HepG2 (cell line): ENCODE measurements around the gene PPDPF. TPM values are rescaled to one million over a fixed set of nuclear protein-coding genes. Genes with fewer than 3 reads are reported as not detected.

Source experiments
- ATAC-seq: fragments of 200-7000 bp; cut with Tn5 transposase; 3 replicates; pipeline ENCODE4 v1.9.1; 2020; ENCODE audit warnings: mild to moderate bottlenecking, moderate library complexity
- BruUV-seq: library from RNA; stranded (reverse); fragments of 400-500 nt; replicated peaks from 2 replicates; lab custom pipeline; 2021; lab: Mats Ljungman, UMichigan
- CTCF ChIA-PET: fragments of 300-600 bp; formaldehyde crosslinking; extraction: SDS; loops from one replicate; lab custom pipeline; 2021; ENCODE audit warnings: low total read pairs, inconsistent platforms, low intra/inter-chr PET ratio; lab: Yijun Ruan, JAX
- POLR2A ChIA-PET: fragments of 350-600 bp; sonication (Branson Sonifier 250); formaldehyde crosslinking; loops from one replicate; lab custom pipeline; 2020; ENCODE audit warnings: antibody characterized with exemption, inconsistent platforms; lab: Yijun Ruan, JAX
- DNase-seq: peaks from one replicate; pipeline ENCODE4 v3.0.0-alpha.2; 2015; ENCODE audit warnings: low spot score
- FAIRE-seq: peaks from 3 replicates; lab custom pipeline; 2011; peaks lifted over from hg19 to GRCh38; lab: Jason Lieb, UNC
- H2AFZ ChIP-seq: one replicate; pipeline ENCODE4 v1.6.1; 2011; ENCODE audit warnings: low read length, inconsistent platforms
- H3K27ac ChIP-seq: fragments of 300-600 bp; 3 replicates; pipeline ENCODE4 v1.8.0; 2011; ENCODE audit warnings: mixed run types, mild to moderate bottlenecking, mixed read lengths, low read length, inconsistent platforms; ENCODE audit not compliant: insufficient read depth; ENCODE audit errors: extremely low read length
- H3K27me3 ChIP-seq, 2 experiments: fragments of 200-600 bp in 1 of 2; 2 replicates in 1 of 2; 3 replicates in 1 of 2; pipeline versions ENCODE4 v1.6.0 to v1.8.0; 2011; ENCODE audit warnings: low read length in 2 of 2, mild to moderate bottlenecking in 2 of 2, moderate library complexity in 2 of 2, inconsistent platforms in 1 of 2; ENCODE audit not compliant: insufficient read depth in 2 of 2, control insufficient read depth in 1 of 2
- H3K36me3 ChIP-seq, 2 experiments: fragments of 200-600 bp in 1 of 2; replicated peaks in 1 of 2; 2 replicates in 1 of 2; 3 replicates in 1 of 2; pipeline versions ENCODE4 v1.5.1 to v1.8.0; 2011; ENCODE audit warnings: low read length in 2 of 2, inconsistent platforms in 1 of 2; ENCODE audit not compliant: insufficient read depth in 2 of 2, control insufficient read depth in 1 of 2
- H3K4me1 ChIP-seq: 2 replicates; pipeline ENCODE4 v1.5.1; 2012; ENCODE audit warnings: low read length, inconsistent platforms; ENCODE audit not compliant: insufficient read depth
- H3K4me2 ChIP-seq: 2 replicates; pipeline ENCODE4 v1.6.0; 2011; ENCODE audit warnings: low read depth, low read length, inconsistent platforms
- H3K4me3 ChIP-seq, 3 experiments: fragments of 200-600 bp in 1 of 3; sonication (generic), shearing (Covaris generic) in 1 of 3; replicated peaks in 1 of 3; 2 replicates each; pipeline ENCODE4 v1.5.1; 2011 to 2016; ENCODE audit warnings: low read length in 3 of 3, inconsistent platforms in 2 of 3, low read depth in 2 of 3, mild to moderate bottlenecking in 2 of 3, control low read depth in 1 of 3, mixed read lengths in 1 of 3; ENCODE audit not compliant: insufficient read depth in 1 of 3
- H3K79me2 ChIP-seq: one replicate; pipeline ENCODE4 v1.6.1; 2011; ENCODE audit warnings: low read length, inconsistent platforms; ENCODE audit not compliant: insufficient read depth
- H3K9ac ChIP-seq: 2 replicates; pipeline ENCODE4 v1.6.0; 2011; ENCODE audit warnings: mild to moderate bottlenecking, low read depth, low read length, inconsistent platforms; ENCODE audit not compliant: insufficient read depth
- H3K9me3 ChIP-seq: 2 replicates; pipeline ENCODE4 v1.5.1; 2012; ENCODE audit warnings: mild to moderate bottlenecking, low read length
- H4K20me1 ChIP-seq: 2 replicates; pipeline ENCODE4 v1.6.0; 2011; ENCODE audit warnings: inconsistent platforms, mild to moderate bottlenecking, low read length, moderate library complexity; ENCODE audit not compliant: insufficient read depth
- GABPB1 ChIP-seq: IDR thresholded peaks from 2 replicates; pipeline ENCODE4 v1.6.1; 2016; ENCODE audit warnings: mild to moderate bottlenecking, missing genetic modification reagents, moderate library complexity, missing compliant biosample characterization
- NFE2L1 ChIP-seq: sonication (generic); formaldehyde crosslinking; IDR thresholded peaks from 2 replicates; pipeline ENCODE4 v1.4.0; 2020; ENCODE audit warnings: missing genetic modification reagents, mild to moderate bottlenecking, borderline replicate concordance
- TCF7L2 ChIP-seq: IDR thresholded peaks from 2 replicates; pipeline ENCODE4 v1.6.1; 2011; ENCODE audit warnings: mild to moderate bottlenecking, low read depth, low read length, moderate library complexity
- ZNF550 ChIP-seq: sonication (generic); formaldehyde crosslinking; IDR thresholded peaks from 2 replicates; pipeline ENCODE4 v1.4.0; 2020; ENCODE audit warnings: mild to moderate bottlenecking, missing genetic modification reagents, borderline replicate concordance
- ZNF782 ChIP-seq: sonication (generic); formaldehyde crosslinking; IDR thresholded peaks from 2 replicates; pipeline ENCODE4 v1.4.0; 2020; ENCODE audit warnings: missing genetic modification reagents, mild to moderate bottlenecking, borderline replicate concordance
- WGBS: methylation state at CpG from one replicate; pipeline ENCODE4 v1.1.6; 2017; ENCODE audit warnings: low lambda C conversion rate; 5-methylcytosine and 5-hydroxymethylcytosine counted together
- in situ Hi-C: cut with HindIII; loops from 2 replicates; pipeline ENCODE4 v1.10.0; 2017; ENCODE audit warnings: low pct_unique_long_range_greater_than_20kb; ENCODE audit not compliant: extremely low pct_ligation_motif_present
- intact Hi-C: fragments of 100-400 bp; cut with micrococcal nuclease; formaldehyde crosslinking; loops from one replicate; pipeline ENCODE4 v1.10.0; 2022; ENCODE audit not compliant: unreplicated experiment
- polyA plus RNA-seq, 8 experiments: library from polyadenylated mRNA; depleted of rRNA in 3 of 8; stranded (reverse) in 7 of 8; unstranded in 1 of 8; fragments of >200 nt; fragmentation: Illumina TruSeq in 4 of 8; extraction: Trizol in 4 of 8; gene quantifications; 2 replicates each; pipeline versions ENCODE4 v1.2.1 to v1.2.3, GENCODE V29; 2011 to 2016; ENCODE audit warnings: low read depth in 4 of 8, missing spikeins in 1 of 8, mixed read lengths in 1 of 8; ENCODE audit not compliant: insufficient read depth in 1 of 8
- total RNA-seq, 5 experiments: library from RNA; depleted of rRNA; stranded (reverse); fragments of >200 nt; fragmentation: Illumina TruSeq; extraction: Trizol; gene quantifications; 2 replicates each; pipeline ENCODE4 v1.2.3, GENCODE V29; 2016; ENCODE audit warnings: low read depth in 1 of 5

PPDPF gene
- total and polyA plus RNA-seq, 2 of the 13 experiments (the other 11 are each of a cell fraction or from before 2014, with no cell fraction given), result 1.8 to 7.0 TPM

DNA sequence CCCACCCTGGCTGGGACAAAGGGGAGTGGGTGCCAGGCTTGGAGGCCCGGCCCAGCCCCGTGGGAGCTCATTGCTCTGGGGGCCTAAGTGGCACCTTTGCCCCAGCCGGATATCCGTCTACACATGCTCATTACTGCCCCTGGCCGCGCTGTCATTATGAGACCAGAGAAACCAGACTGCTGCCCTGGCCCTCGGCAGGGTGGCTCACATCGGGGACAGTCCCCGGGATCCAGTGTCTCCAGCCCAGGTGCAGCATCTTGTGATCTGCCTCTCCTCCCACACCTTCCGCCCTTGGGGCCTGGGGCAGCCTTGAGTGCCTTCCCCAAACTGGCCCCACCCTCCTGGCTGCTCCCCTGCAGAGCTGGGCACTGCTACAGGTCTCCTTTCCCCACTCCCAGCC, 22.1 kb downstream of the PPDPF start:
- Histone ChIP-seq H3K79me2 (no peaks in the 10 kb centered on the region), H3K9ac (no peak overlapping the region), H4K20me1 (no peaks in the 10 kb centered on the region; the same call in 1 of the 2 replicates), H3K4me3 (no peak overlapping the region), H3K4me2 (no peak overlapping the region), H3K27me3 (peaks cover 46 to 87% of the 10 kb centered on the region in 2 experiments), H3K27ac (no peak overlapping the region), H3K4me1 (peaks cover 38% of the 10 kb centered on the region), H3K36me3 (no peaks in the 10 kb centered on the region), H2AFZ (no peak overlapping the region), H3K9me3 (no peaks in the 10 kb centered on the region)
- no peak for FAIRE-seq
- DNase-seq, result no peak
- 0 out of 2 replicates have a peak, but pooled peaks have one; percentile 7 for TF ChIP-seq GABPB1
- no peak for TF ChIP-seq TCF7L2
- BruUV-seq, result no TSS peak
- 39% methylated on average over 8 of the region's 10 CpGs for WGBS
- in situ Hi-C loops, result no loop called here
- no peak for ATAC-seq
- ChIA-PET POLR2A (interaction anchor here (1.2 kb wide), 1 partner anchor 22 kb away, joined by 5 read pairs; the partner anchor contains the start of gene PPDPF), CTCF (no interaction called here)
- intact Hi-C loops, result no loop called here

- no peaks in the 10 kb centered on the region; the same call in 1 of the 2 replicates for H4K20me1 ChIP-seq
- 43% methylated on average over 10 of the region's 10 CpGs for WGBS
- H3K9ac ChIP-seq, result no peak overlapping the region
- 0 out of 2 replicates have a peak, but pooled peaks have one; percentile 80 for TF ChIP-seq ZNF550 (CRISPR knock-in tag)
- TF ChIP-seq NFE2L1 (CRISPR knock-in tag), result 0 out of 2 replicates have a peak, but pooled peaks have one; percentile 33
- TF ChIP-seq GABPB1, result 0 out of 2 replicates have a peak, but pooled peaks have one; percentile 6
- no peak for TF ChIP-seq ZNF782
- H3K4me3 ChIP-seq, result no peak overlapping the region
- CTCF ChIA-PET, result no interaction called here
- H3K27me3 ChIP-seq, result peaks cover 48 to 91% of the 10 kb centered on the region in 2 experiments
- no peaks in the 10 kb centered on the region for H3K36me3 ChIP-seq
- no peak overlapping the region for H3K27ac ChIP-seq
- no peaks in the 10 kb centered on the region for H3K79me2 ChIP-seq
- no peak overlapping the region for H2AFZ ChIP-seq
- FAIRE-seq (no peak), ATAC-seq (no peak), DNase-seq (no peak)
- no TSS peak for BruUV-seq
- peaks cover 38% of the 10 kb centered on the region for H3K4me1 ChIP-seq
- POLR2A ChIA-PET, result interaction anchor here (1.2 kb wide), 1 partner anchor 23 kb away, joined by 5 read pairs; the partner anchor contains the start of gene PPDPF
- H3K4me2 ChIP-seq, result no peak overlapping the region
- no peaks in the 10 kb centered on the region for H3K9me3 ChIP-seq
- in situ Hi-C loops (no loop called here), intact Hi-C loops (no loop called here)
Observed at GRCh38 chr20:63543131-63543530, 22.6 kb downstream of the PPDPF start.
